ENCODE results near the gene KDM4B. TPM values are rescaled to one million over a fixed set of nuclear protein-coding genes. Genes with fewer than 3 reads are reported as not detected.

The KDM4B gene
- total and polyA plus RNA-seq, 4 donors, result 3.2 to 19.7 (median 12.9) TPM

- no peak overlapping the region for H3K4me3 ChIP-seq (ENCODE audit: low read depth in 1 of 3, low read length in 3 of 3)
- no peak for DNase-seq (ENCODE audit: low spot score)
- 29% methylated on average over 4 of the region's 4 CpGs for WGBS
- H3K9me3 ChIP-seq (ENCODE audit: control insufficient read depth in 4 of 4, low read length in 3 of 4), result no peaks in the 10 kb centered on the region
- H3K27ac ChIP-seq (ENCODE audit: low read depth in 1 of 2, low read length in 2 of 2), result peak overlapping the region; percentile 14 to 78
- TF ChIP-seq RAD21 (IDR thresholded peaks at IDR 0.05) (peak in 1 of 2 donors; percentile 4), GABPA (IDR thresholded peaks at IDR 0.05 in 1 of 2, conservative IDR thresholded peaks at IDR 0.05 in 1 of 2) (no peak), REST (IDR thresholded peaks at IDR 0.05) (peak; percentile 51), SP1 (IDR thresholded peaks at IDR 0.05) (peak; percentile 41), FOXA2 (IDR thresholded peaks at IDR 0.05) (no peak), TAF1 (conservative IDR thresholded peaks at IDR 0.05) (no peak), MAX (IDR thresholded peaks at IDR 0.05) (peak; percentile 20), NR2F2 (IDR thresholded peaks at IDR 0.05) (no peak), RXRA (IDR thresholded peaks at IDR 0.05) (peak; percentile 70 to 92), HNF4A (conservative IDR thresholded peaks at IDR 0.05) (peak; percentile 49 to 73), YY1 (IDR thresholded peaks at IDR 0.05) (peak; percentile 88), EGR1 (IDR thresholded peaks at IDR 0.05; ENCODE audit: low read depth in 2 of 2) (no peak), ZBTB33 (IDR thresholded peaks at IDR 0.05) (peak; percentile 73), JUND (IDR thresholded peaks at IDR 0.05) (peak in 1 of 2 donors; percentile 86)
- no peak overlapping the region for H3K9ac ChIP-seq (ENCODE audit: low read depth in 1 of 2, low read length in 2 of 2)
- peaks cover 17 to 35% (median 26%) of the 10 kb centered on the region in 4 donors for H3K4me1 ChIP-seq (ENCODE audit: control insufficient read depth in 4 of 4, insufficient read depth in 4 of 4, low read length in 3 of 4)
- no peaks in the 10 kb centered on the region for H3K27me3 ChIP-seq (ENCODE audit: control insufficient read depth in 4 of 4, insufficient read depth in 4 of 4, low read length in 3 of 4)
- H3K36me3 ChIP-seq (ENCODE audit: control insufficient read depth in 4 of 4, insufficient read depth in 3 of 4, low read depth in 1 of 4, low read length in 3 of 4), result peaks cover 0 to 3% (median 0%) of the 10 kb centered on the region in 4 donors
Observed at GRCh38 chr19:5002143-5002542, 33.2 kb downstream of the KDM4B start.

- peak overlapping the region in 1 of 2 donors; percentile 60 for H3K27ac ChIP-seq (ENCODE audit: low read depth in 1 of 2, low read length in 2 of 2)
- no peak overlapping the region for H3K4me3 ChIP-seq (ENCODE audit: low read depth in 1 of 3, low read length in 3 of 3)
- H3K4me1 ChIP-seq (ENCODE audit: control insufficient read depth in 4 of 4, insufficient read depth in 4 of 4, low read length in 3 of 4), result peaks cover 17 to 35% (median 26%) of the 10 kb centered on the region in 4 donors
- no peak overlapping the region for H3K9ac ChIP-seq (ENCODE audit: low read depth in 1 of 2, low read length in 2 of 2)
- no peaks in the 10 kb centered on the region for H3K36me3 ChIP-seq (ENCODE audit: control insufficient read depth in 4 of 4, insufficient read depth in 3 of 4, low read depth in 1 of 4, low read length in 3 of 4)
- WGBS, result 77% methylated on average over 18 of the region's 18 CpGs
- no peak for DNase-seq (ENCODE audit: low spot score)
- H3K27me3 ChIP-seq (ENCODE audit: control insufficient read depth in 4 of 4, insufficient read depth in 4 of 4, low read length in 3 of 4), result no peaks in the 10 kb centered on the region
- no peak for TF ChIP-seq CTCF (IDR thresholded peaks at IDR 0.05; ENCODE audit: low read depth, low read length, missing input control)
- no peak for TF ChIP-seq MAX (IDR thresholded peaks at IDR 0.05)
- TF ChIP-seq EGR1 (IDR thresholded peaks at IDR 0.05; ENCODE audit: low read depth in 2 of 2), result no peak
- no peak for TF ChIP-seq FOXA2 (IDR thresholded peaks at IDR 0.05)
- TF ChIP-seq HNF4A (conservative IDR thresholded peaks at IDR 0.05), result no peak
- no peak for TF ChIP-seq ZBTB33 (IDR thresholded peaks at IDR 0.05)
- no peak for TF ChIP-seq NR2F2 (IDR thresholded peaks at IDR 0.05)
- no peak for TF ChIP-seq ATF3 (IDR thresholded peaks at IDR 0.05)
- no peak for TF ChIP-seq YY1 (IDR thresholded peaks at IDR 0.05)
- no peaks in the 10 kb centered on the region for H3K9me3 ChIP-seq (ENCODE audit: control insufficient read depth in 4 of 4, low read length in 3 of 4)
Observed at GRCh38 chr19:5003781-5004180, 34.9 kb downstream of the KDM4B start.
